ENCODE measurements around the gene PPP1R13B.

DNA sequence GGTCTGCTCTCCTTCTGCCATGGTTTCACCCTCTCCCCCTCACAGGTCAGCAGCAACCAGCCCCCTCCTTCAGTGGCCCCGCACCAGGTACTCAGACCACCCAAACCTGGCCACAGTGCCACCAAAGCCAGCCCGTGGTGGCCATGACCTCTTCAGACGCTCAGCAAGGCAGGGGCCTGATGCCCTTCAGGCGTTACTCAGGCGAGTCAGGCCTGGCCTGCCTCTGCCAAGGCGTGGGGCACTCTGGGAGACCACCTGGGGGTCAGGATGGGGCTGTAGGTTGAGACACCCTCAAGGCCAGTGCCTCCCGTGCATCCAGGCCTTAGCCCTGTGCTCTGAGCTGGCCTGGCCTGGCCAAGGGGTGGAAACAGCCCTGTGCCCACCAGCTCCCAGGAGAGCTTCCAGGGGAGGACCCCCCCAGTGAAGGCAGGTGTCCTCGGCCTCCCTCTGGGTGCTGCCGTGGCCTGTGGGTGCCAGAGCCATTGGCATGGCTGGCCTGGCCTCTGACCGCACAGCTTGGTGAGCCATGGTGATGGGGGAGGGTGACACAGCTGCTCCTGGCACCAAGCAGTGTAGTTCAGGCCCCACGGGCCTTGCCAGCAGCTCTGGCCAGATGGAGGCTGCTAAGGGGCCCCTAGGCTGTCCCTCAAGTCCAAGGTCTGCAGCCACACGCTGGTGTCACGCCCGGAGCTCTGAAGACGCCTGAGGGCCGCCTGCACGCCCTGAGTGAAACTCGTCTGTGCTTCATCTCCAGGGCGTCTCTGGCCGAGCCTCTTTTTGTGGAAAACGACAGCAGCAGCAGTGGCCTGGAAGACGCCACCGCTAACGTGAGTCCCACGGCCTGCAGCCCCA is 147.2 kb downstream of the PPP1R13B start:
- TF ChIP-seq, protein P1, sequence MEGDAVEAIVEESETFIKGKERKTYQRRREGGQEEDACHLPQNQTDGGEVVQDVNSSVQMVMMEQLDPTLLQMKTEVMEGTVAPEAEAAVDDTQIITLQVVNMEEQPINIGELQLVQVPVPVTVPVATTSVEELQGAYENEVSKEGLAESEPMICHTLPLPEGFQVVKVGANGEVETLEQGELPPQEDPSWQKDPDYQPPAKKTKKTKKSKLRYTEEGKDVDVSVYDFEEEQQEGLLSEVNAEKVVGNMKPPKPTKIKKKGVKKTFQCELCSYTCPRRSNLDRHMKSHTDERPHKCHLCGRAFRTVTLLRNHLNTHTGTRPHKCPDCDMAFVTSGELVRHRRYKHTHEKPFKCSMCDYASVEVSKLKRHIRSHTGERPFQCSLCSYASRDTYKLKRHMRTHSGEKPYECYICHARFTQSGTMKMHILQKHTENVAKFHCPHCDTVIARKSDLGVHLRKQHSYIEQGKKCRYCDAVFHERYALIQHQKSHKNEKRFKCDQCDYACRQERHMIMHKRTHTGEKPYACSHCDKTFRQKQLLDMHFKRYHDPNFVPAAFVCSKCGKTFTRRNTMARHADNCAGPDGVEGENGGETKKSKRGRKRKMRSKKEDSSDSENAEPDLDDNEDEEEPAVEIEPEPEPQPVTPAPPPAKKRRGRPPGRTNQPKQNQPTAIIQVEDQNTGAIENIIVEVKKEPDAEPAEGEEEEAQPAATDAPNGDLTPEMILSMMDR (conservative IDR thresholded peaks at IDR 0.05; ENCODE audit: low read length): no peak
- no peak for TF ChIP-seq EZH2phosphoT487 (IDR thresholded peaks at IDR 0.05; ENCODE audit: borderline replicate concordance, low read depth, low read length)
